ENCODE measurements around the gene HMSD.
A peak's percentile ranks its signal among the peaks of the same experiment; 100 is the strongest.
"Not testable (repeated sequence)": the region's sequence is repeated elsewhere in the genome, so short reads cannot be mapped to it uniquely, and the experiment has no call there.

The HMSD gene, protein sequence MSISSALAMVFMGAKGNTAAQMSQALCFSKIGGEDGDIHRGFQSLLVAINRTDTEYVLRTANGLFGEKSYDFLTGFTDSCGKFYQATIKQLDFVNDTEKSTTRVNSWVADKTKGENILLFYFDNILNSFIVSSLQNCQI

DNA sequence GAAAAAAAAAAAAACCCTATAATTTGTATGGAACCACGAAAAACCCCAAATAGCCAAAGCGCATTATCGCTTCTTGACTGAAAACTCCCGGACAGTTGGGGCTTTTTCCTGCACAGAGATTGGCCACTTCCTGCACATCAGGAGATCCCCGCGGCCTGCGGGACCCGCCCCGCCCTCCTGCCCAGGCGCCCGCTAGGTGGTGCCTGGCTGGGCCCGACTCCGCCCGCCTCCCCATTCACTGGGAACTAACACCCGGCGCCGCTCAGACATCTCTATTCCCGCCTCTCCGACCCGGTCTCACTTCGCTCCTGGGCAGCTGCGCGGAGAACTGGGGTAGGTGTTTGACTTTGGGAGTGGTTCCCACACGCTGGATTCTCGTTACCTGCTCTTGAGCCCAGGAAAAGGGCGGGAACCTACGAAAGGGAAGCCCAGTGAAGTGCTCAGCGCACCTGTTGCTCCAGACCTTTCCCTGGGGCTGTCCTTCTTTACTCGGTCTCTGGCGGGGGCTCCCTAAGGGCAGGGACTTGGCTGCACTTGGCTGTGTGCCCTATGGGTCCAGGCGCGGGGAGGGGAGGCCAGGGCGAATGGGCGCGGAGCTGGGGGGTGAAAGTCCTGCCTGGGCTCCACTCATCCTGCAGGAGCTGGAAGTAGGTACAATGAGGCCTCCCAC, at the start of gene HMSD:
TSS of gene HMSD (plus strand) at position 234 of the 670 bp plus-strand sequence. CDS start 4,155 bp downstream, outside the sequence.
- DNase-seq, result no peak

DNA sequence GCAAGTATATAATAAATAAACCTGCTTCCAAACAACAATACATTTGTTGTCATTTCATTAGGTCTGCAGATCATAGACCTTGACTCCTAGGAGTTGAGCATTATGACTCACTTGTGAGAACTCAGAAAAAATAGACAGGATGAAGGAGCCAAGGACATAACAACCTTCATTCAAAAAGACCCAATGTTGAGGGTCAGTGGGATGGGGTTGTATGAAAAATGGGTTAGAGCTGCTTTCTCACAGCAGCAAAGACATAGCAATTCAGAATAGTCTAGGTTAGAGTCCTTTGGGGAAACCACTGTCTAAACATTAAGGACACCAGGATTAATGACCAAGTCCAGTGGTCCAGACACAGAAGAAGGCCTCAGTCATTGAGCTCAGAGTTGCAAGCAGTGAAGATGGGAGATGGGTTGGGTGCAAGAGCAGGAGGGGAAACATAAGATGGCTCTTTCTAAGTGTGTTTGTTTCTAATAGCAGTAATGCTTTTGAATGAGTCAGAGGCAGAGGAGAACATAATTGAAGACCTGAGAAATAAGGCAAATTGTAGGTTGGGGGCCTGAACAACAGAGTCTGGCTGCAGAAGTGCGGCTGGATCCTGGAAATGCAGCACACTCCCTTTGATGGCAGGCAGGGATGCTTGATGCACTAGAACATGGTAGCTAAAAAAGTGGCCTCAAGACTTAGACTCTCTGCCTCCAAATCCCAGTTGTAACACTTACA, 45.1 kb upstream of the HMSD start:
- DNase-seq, result no peak

DNA sequence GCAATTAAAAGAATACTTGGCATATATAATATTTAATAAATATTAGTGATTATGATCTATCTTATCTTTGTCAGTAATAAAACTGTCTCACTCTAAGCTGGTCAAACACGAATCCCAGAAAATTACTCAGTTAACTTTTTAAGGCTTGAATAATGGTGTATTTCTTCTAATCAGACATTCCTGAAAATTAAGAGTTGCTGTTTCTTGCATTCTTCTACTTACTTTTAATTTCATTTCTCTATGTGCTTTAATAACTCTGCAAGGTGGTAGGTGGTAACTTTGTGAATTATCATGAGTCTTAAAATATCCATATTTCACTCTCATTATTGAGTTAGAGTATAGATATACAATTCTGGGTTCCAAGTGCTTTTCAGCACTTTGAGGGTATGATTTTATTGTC, 44.4 kb upstream of the HMSD start:
- DNase-seq, result no peak

DNA sequence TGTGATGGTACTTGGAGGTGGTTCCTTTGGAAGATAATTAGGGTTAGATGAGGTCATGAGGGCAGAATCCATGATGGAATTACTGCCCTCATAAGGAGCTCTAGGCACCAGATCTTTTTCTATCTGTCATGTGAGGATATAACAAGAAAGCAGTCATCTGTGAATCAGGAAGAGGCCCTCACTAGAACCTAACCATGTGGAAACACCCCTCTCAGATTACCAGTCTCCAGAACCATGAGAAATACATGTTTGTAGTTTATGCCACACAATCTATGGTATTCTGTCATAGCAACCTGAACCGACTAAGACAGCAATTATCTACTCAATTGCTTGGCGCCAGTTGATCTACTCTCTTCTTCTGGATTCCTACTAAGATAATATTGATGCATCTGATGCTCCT, 43.7 kb upstream of the HMSD start:
- no peak for DNase-seq

DNA sequence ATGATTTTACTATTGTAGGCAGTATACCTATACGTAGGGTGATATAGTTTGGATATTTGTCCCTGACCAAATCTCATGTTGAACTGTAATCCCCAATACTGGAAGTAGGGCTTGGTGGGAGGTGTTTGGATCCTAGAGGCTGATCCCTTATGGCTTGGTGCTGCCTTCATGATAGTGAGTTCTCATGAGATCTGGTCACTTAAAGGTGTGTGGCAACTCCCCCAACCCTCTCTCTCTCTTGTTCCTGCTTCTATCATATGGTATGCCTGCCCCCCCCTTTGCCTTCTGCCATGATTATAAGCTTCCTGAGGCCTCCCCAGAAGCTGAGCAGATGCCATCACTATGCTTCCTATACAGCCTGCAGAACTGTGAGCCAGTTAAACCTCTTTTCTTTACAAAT, 43.0 kb upstream of the HMSD start:
- DNase-seq, result no peak

DNA sequence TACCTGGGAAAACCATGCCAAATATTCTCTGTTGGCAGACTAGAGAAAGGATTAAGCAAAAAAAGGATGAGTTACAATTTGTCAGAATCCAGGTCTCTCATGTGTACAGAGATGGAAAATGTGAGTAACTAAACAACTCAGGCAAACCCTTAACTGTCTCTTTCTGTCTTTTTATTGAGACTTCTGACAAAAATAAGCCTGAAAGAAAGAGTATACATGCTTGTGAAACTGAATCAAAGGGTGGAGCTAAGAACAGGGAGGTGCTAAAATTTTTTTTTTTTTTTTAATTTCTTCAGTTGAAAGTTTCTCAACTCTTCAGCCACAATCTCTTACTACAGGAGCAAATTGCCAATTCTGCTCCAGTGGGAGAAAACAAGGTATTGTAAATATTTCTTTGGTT, 41.4 kb upstream of the HMSD start, which contains the start of gene SERPINB10:
TSS of gene SERPINB10 (plus strand) at position 295 of the 400 bp plus-strand sequence. CDS start 7,553 bp downstream, outside the sequence.
- no peak for DNase-seq

DNA sequence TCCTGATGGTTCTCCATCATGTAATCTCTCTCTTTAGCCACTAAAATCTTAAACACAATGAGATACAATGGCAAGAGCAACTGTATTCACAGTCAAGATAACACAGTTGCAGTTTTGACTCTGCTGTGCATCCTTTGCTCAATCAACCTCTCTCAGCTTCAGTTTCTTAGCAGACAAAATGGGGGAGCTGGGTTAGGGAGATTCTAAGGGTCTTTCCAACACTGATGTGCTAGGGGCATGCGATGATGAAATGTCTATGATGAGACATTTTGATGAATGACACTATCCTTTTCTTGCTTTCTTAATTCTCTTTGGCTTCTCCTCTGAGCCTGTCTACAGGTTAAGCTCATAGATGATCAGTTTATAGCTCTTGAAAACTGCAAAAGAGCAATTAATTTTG, 40.2 kb upstream of the HMSD start:
- no peak for DNase-seq

DNA sequence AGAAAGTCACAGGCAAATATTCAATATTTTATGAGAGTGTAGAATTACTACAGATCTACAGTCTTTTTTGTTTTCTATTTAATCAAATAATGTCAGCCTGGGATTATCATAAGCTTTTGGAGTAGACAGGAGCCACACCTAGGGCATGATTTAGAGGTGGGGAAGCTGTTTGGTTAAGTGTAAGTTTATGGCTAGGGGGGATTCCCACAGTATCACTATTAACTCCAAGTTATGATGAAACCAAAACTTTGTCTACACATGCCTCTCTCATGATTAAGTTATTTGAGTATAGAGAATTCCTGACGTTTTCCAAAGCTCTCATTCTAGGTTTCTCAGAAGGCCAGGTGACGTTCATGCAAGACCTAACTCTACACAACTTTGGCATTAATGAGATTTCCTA, 39.2 kb upstream of the HMSD start:
- DNase-seq, result no peak

DNA sequence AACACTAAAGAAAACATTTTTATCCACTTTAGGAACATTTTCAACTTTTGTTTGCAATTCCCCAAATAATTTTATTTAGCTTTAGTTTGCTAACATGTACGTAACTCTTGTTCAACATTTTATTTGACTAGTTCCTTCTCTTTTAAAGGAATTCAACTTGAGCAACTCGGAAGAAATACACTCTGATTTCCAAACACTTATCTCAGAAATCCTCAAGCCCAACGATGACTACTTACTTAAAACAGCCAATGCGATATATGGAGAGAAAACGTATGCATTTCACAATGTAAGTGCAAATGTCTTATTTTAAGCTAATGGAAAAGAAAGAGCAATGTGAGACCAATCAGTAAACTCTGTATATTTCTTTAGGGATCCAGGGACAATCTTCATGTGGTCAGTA, 31.3 kb upstream of the HMSD start:
- no peak for DNase-seq

DNA sequence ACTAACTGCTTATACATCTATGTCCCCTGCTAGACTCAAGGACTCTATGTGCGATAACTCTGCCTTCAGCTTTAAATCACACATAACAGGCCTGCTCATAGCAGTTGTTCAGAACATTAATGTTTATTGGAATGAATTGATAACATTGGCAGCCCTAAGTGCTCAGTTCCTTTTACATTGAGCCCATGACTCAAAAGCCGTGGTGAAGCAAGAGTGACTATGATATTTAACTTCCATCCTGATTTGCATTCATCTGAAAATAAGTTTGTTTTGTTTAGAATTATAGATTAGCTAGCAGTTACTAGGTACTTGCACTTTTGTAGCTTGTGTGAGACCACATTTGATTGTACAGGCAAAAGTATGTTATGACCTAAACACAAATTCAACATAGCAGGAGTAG, 27.1 kb upstream of the HMSD start:
- DNase-seq, result no peak

DNA sequence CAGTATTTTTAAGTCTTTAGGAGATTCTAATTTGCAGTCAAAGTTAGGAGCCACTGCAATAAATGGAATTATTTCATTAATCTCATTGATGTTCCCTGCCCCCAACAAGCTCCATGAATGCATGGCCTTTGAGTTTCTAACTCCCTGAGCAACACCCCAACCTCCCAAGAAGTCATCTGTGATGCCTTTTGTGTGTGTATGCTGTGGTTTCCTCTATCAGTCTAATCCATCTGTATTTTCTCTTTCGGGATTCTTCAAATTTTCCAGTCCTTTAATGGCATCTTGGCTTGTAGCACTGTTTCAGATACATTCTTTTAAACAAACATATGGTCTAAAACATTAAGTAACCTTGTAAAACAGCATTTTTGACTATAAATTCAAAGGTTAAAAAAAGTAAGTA, 24.6 kb upstream of the HMSD start:
- DNase-seq, result no peak

DNA sequence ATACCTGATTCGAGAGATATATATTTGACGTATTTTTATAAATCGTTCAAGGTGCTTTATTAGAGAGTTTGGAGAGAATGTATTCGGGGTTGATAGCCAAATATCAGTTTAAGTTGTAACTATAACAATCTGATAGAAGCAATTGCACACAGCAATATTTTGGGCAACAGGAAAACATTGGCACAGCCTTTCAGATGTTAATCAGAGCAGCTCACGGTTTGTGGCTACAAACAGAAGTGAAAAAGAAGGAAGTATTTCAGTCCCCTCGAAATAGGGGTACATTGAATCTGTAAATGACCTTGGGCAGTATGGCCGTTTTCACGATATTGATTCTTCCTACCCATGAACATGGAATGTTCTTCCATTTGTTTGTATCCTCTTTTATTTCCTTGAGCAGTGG, 20.8 kb upstream of the HMSD start:
- DNase-seq, result no peak

DNA sequence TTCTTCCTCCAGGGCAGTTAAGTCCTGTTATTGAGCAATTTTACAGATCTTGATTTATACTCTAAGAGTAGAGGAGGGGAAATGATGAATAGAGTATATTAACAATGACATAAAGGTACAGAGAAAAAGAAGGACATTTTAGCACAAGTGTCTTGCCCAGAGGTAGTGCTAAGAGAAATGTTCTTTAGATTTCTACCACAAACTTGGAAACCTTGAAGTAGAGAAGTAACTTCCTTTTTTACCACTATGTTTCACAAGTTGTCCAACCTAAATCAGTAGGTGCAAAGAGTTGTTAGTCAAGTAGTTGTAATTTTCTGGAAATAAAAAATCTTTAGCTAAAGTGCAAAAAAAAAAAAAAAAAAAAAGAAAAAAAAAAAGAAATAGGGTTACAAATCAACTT, 19.7 kb upstream of the HMSD start:
- not testable (repeated sequence) for DNase-seq

DNA sequence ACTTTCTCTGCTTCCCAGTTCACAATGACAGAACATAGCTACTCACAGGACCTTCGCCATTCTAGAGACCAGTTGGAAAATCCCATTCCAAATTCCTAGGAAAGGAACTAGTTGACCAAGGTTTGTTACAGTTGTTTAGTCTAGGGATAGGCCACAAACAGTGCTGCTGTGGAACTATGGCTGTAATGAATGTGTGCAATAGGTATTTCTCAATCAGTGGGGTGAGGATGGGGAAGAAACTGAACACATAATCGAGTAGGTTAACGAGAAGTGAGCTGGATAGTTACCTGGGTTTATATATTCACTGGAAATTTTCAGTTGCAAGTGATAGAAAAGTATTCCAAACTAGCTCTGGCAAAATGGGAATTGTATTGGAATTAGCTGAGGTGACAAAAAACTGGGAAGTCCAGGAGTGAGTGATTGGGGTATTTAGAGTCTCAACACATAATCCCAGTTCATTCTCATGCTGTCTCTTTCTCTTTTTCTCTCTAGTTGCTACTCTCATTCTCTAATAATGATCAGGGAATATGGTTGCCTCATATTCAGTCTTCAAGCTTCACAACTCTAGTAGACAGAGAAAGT, 18.2 kb upstream of the HMSD start:
- no peak for DNase-seq

DNA sequence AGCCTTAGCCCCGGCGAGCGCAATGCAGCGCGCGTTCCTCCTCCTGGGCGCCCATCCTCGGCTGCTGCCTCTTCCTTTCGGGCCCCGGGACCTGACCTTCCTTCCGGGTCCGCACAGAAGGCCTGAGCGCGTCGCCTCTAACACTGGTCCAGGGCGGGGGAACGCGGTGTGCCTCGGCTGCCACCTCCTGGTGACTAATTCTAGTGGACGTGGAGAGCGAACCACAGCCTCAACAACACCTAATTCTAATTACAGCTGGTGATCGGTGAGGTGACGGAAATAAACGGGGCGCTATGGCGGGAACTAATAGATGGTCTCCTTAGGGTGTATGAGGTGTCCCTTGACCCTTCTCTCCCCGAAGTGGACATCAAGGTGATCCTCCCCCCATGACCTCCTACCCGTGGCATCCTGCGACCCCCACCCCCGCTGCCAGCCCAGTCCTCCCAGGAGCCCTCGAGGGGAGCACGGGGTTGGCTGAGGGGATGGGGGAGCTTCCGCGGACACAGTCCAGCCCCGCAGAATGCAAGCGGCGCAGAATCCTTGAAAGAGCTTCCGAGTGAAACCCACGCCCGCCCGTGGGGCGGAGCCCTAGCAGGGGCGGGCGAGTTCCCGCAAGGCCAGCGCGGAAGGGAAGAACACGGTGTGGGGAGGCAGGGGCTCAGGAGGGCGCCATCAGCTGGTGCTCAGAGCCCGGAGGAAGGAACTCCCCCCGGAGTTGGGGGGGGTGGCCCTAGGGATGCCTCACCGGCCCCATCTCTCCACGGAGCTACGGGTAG, 12.8 kb upstream of the HMSD start:
- DNase-seq, result peak; percentile 5

DNA sequence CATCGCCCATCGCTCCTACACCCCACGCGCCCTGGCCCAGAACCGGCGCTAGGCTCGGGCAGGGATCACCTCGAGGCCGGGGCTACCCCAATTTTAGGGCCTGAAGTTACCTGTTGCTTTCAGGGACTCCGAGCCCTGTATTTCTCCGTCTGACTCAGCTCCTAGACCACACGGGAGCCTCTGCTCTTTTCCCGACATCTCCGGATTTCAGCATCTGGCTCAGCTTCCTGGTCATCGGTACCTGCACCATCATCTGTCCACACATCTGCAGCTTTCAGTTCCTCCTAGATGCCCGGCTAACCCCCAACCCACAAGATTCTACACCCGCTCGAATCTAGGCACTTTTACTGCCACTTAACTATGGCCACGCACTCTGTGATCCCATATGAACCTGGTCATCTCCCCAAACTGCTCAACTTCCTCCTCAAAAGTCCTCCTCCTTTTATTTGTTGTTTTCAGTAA, 12.1 kb upstream of the HMSD start:
- DNase-seq, result no peak

DNA sequence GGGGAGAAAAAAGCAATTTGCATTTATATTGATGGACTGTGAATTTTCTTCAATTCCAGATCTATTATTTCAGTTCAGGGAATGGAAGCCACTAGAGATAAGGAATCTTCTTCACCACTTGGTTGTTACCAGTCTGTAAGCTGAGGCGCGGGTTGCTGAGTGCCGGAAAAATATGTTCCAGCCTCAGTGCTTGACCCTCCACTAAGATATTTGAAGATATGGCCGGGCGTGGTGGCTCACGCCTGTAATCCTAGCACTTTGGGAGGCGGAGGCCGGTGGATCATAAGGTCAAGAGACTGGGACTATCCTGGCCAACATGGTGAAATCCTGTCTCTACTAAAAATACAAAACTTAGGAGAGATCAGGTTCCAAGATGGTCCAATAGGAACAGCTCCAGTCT, 9.1 kb upstream of the HMSD start:
- no peak for DNase-seq

DNA sequence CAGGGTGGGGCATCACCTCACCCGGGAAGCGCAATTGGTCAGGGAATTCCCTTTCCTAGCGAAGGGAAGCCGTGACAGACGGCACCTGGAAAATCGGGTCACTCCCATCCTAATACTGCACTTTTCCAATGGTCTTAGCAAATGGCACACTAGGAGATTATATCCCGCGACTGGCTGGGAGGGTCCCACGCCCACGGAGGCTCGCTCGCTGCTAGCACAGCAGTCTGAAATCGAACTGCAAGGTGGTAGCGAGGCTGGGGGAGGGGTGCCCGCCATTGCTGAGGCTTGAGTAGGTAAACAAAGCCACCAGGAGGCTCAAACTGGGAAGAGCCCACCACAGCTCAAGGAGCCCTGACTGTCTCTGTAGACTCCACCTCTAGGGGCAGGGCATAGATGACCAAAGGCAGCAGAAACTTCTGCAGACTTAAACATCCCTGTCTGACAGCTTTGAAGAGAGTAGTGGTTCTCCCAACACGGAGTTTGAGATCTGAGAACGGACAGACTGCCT, 8.5 kb upstream of the HMSD start:
- not testable (repeated sequence) for DNase-seq

DNA sequence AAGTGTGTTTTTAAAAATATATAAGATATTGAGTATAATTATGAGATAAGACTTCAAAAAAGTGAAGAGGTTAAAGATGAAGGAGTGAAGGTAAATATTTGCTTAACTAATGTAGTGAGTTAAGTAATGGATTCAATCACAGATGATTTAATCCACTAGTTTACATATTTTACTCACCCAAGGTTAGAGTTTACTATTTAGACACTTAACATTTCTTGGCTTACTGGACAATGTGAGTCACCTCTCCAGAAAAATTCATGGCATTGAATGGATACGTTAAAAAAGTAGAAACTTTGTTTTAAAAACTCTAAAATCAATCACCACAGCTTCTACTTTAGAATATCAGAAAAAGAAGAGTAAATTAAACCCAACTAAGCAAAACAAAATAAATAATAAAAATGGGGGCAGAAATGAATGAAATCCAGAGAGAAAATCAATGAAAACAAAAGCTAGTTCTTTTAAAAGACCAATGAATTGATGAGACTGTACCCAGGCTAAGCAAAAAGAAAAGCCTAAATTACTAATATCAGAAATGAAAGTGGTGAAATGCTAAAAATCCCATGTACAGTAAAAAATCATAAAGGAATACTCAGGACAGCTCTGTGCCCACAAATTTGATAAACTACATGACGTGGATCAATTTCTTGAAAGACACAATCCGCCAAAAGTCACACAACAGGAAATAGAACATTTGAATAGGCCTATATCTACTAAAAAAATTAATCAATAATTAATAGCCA, 1.9 kb upstream of the HMSD start:
- no peak for DNase-seq

DNA sequence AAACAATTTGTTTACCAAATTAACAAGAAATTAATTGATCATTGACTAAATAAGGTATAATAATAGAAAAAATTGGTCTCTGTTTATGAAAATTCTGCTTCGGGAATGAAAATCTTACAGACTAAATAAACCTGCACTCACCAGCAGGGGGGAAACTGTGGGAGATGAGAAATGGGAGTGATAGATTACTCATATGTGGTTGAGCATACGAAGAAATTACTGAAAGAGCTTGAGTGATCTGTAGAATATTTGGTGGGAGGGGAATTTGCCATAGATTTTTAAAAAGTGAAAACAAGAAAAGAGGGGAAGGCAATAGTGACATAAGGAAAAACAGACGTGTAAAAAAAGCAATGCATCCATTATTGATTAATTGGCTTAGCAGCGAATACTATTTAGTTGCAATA, 2.2 kb downstream of the HMSD start:
- DNase-seq, result no peak

DNA sequence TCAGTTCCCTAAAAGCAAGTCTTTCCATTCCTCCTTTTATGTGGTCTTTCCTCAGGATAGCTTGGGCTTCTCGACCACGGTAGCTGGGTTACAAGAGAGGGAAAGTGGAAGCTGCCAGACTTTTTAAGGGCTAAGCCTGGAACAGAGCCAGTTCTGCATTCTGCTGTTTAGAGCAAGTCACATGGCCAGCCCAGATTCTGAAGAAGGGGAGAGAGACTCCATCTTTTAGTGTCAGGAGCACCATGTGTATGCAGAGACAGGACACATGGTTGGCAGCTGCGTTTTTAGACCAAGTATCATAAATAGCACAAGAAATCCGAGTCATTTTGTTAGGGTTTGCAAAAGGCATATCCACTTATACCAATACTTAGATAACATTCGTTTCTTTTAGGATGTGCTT, 4.7 kb downstream of the HMSD start:
- no peak for DNase-seq

DNA sequence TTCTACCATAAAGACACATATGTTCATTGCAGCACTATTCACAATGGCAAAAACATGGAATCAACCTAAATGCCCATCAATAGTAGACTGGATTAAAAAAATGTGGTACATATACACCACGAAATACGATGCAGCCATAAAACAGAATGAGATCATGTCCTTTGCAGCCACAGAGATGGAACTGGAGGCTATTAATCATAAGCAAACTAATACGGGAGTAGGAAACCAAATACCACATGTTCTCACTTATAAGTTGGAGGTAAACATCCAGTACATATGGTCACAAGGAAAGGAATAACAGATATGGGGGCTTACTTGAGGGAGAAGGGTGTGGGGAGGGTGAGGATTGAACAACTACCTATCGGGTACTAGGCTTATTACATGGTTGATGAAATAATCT, 7.7 kb downstream of the HMSD start:
- no peak for DNase-seq

All from GOT3 (cell line).